Inferior parietal cortex (tissue), 1 donor: ENCODE measurements around the gene SENP8.
A peak's percentile ranks its signal among the peaks of the same experiment; 100 is the strongest.
"Not testable (repeated sequence)": the region's sequence is repeated elsewhere in the genome, so short reads cannot be mapped to it uniquely, and the experiment has no call there.

Experiments used
- DNase-seq: peaks from one replicate; pipeline ENCODE4 v3.0.0-alpha.2; 2016; ENCODE audit errors: extremely low spot score

Gene SENP8

DNA sequence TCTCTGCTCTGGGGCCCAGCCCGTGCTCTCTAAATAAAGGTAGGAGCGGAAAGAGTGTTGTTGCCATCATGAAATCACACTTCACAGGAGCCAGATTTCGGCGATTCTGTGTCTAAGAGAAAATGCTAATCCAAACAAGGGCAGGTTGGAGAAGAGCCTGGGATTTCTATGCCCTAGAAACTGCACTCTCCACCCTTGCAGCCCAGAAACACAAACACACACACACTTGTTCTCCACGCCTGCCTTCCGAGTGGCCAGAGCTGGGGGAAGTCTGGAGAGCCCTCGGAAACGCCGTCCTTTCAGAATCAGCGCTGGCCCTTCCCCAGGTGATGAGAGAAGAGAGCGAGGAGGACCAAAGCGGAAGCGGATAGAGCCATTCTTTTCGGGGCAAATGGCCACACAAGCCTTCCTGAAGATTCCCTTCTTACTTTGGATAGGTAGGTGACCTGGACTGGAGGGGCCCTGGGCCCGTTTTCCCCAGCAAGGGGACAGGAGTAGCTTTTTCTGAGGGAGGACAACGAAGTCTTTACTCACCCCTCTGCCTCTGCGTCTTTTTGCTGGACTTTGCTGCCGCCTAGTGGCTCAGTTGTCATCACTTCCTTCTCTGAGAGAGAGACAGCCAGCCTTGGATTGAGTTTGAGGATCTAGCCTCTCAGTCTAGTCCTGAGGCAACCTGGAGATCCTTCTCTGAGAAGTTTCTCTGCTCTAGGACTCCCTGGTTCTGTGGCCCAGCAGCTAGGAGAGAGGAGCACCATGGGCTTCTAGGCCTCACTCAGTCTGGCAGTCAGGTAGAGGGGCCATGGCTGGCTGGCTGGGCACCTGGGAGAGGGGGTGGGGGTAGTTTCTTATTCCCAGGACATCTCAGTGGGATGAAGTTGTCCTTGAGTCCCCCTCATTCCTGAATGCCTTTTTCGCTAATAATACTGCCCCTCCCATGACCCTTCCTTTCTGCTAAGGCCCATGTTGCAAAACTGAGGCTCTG is 37.7 kb downstream of the SENP8 start:
- DNase-seq, result peak; percentile 96

DNA sequence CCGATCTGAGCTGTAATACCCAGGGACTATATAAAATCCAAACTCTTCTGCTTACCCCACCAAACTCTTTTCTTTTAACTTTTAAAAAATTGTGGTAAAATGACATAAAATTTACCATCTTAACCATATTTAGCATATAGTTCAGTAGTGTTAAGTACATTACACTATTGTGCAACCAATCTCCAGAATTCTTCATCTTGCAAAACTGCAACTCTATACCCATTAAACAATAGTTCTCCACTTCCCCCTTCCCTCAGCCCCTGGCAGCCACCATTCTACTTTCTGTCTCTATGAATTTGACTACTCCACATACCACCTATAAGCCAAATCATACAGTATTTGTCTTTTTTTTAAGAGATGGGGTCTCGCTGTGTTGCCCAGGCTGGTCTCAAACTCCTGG is 38.7 kb downstream of the SENP8 start:
- DNase-seq, result no peak

DNA sequence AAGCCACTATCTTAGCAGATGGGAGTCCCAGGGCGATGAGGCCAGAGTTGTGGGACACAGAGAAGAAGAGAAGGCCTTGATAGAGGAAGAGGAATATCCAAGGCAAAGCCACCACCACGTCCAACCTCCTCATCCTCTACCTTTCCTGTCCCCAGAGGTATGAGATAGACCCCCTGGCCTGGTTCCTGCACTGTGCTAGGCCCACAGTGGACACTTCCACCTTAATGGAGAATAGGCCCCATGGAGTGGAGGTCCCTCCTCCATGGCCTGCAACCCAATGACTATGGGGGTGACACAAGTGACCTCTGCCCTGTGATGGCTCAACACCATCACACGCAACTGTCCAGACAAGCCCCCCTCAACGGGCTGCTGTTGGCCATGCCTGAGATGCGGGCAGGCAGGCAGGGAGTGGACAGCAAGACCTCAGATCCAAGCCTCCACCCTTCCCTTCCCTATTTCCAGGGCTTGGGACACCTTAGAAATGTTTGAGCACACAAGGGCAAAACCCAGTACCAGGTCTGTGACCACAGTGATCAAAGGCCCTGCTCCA is 42.6 kb downstream of the SENP8 start:
- DNase-seq, result no peak

DNA sequence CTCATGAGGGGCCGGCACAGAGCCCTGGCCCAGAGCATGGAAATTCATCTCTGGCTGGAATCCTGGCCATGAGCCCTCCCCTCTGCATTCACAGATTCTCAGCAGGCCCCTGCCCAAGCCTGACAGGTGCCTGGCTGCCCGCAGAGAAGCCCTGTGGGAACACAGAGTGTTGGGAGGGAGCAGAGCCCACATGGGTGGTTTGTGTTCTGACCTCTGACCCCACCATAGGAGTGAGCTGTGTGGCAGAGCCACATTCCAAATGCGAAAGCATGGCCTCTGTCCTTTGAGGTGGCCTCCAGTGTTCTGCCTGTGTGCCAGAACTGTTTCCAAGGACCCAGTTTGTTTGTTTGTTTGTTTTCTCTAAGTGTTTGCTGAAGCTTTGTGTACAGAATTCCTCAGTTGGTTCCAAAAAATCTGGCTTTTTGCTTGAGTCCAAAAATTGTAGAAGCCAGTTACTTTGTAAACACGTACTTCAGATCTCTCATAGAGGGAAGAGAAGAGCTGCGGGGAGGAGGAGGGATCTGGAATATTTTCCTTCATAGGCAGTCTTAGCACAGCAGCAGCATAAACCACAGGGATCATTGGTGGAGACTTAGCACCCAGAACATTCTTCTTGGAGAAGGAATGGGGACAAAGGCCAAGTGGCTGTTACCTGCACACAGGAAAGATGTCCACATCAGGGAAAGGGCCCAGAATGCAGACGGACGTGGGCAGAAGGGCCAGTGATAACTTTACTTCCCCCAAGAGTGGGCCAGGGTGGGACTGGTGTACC is 43.3 kb downstream of the SENP8 start:
- DNase-seq, result no peak

DNA sequence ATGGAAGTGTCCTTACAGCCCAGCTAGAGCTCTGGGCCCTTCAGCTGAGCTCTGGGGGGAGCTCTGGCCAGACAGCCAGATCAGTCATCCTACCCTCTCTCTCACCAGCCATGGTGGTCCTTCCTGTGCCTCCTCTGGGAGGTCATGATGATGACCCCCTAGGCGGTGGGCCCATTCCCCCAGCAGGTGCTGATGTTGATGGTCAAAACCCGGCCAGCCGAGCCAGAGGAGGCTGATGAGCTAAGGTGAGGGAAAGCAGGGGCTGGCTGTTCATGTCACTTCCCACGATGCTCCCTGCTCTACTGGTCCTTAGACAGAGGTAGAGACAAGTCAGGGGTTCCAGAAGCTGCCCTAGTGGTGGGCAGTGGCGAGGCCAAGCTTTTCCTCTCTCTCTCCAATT is 44.4 kb downstream of the SENP8 start:
- no peak for DNase-seq

DNA sequence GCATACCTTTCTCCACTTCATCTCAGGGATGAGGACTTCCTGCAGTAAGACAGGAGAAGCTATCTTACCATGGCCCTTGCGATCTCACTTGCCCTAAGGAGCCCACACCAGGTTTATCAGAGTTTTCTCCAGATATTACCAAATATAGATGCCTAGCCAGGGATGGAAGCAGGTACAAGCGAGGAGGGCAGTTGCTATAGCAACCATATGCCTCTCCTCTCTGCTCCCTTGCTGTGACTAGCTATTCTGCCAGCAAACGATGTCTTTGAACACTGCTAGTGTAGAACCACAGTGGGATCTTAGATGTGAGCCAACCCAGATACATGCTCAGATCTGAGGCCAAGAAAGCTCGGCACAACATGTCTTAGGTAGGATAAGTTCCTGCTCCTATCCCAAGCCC is 45.5 kb downstream of the SENP8 start:
- peak; percentile 33 for DNase-seq

DNA sequence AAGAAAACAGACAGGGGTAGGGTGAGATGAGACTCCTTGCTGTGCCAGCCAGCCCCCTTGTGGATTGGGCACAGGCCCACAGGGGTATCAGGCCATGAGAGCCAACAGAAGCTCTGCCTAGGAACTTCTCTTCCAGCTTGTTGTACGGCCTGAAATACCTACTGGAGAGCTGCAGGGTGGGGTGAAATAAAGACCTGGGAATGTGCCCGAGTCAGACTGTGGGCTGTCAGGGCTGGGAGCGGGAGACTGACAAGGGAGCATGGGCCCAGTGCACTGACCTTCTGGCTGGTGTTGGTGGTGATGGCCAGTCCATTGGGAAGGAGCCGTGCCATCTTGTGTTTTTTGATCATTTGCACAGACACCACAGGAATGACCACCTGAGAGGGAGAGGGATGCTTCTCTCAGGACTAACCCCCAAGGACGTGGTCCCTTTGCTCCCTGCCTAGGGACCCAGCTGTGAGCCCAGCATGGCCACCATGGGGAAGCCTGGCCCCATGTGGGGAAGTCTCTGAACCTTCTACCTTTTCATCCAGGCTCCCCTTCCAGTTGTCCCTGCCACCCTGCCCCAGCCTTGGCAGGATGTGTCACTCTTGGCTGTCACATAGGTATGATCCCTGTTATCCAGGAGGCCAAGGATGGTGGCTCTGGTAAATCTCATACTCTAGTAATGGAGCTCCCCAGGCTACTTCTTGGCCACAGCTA is 48.7 kb downstream of the SENP8 start:
- DNase-seq, result no peak

DNA sequence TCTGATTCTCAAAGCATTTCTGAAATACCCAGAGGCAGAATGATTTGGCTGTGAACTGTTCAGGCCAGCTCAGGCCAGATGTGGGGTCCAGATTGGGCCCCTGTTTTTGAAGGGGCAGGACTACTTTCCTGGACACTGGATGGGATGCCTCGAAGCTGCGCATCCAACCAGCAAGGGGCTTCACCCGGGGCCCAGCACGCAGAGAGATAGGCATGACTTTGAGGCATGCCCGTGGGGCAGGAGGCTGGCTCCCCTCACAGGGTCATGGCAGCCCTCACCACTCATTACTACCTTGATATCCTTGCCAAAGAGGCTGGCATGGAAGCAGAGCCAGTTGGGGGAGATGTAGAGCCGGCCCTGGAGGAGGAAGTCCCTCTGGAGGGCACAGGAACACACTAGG is 49.2 kb downstream of the SENP8 start:
- no peak for DNase-seq

DNA sequence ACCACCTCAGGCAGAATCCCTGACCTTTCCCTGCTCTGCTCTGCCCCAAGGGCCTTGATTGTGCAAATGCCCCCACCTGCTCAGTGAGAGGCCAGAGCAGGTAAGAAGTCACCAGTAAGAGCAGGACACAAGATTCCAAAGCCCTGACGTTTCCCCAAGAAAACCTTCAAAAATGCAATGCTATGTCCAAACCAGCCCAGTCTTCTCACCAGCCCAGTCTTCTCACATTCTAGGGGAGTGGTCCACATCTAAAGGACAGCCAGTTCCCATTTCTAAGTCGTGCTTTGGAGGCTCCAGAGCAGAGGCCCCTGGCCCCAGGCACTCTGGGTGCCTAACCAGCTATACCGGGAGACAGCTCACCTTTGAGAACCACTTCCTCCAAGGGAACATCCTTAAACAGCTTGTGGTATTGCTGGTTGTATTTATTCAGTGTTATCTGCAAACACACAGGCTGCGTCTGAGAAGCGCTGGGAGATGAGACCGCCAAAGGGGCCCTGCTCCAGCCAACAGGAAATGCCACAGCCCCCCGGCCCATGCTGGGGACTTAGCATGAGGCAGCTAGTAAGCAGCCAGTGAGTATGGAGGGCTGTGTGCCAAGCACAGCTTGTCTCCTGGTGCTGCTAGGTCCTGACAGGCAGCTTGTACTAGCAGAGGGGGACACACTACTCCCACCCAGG is 50.1 kb downstream of the SENP8 start:
- DNase-seq, result no peak

DNA sequence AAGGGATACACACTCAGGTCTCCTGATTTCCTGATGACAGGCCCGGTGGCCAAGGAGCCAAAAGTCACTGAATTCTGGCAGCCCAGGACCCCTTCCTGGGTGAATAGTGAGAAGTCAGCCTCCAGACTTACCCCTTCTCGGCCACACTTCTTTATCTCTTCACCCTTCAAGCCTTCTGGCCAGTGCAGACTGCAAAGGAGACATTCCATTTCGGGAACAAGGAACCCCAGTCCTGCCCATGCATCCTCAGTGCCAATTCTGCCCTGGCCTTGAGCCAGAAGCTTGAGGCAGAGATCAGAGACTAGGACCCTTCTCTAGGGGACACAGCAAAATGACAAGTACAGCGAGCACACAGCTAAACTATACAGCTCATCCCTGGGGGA is 50.6 kb downstream of the SENP8 start:
- DNase-seq, result no peak

DNA sequence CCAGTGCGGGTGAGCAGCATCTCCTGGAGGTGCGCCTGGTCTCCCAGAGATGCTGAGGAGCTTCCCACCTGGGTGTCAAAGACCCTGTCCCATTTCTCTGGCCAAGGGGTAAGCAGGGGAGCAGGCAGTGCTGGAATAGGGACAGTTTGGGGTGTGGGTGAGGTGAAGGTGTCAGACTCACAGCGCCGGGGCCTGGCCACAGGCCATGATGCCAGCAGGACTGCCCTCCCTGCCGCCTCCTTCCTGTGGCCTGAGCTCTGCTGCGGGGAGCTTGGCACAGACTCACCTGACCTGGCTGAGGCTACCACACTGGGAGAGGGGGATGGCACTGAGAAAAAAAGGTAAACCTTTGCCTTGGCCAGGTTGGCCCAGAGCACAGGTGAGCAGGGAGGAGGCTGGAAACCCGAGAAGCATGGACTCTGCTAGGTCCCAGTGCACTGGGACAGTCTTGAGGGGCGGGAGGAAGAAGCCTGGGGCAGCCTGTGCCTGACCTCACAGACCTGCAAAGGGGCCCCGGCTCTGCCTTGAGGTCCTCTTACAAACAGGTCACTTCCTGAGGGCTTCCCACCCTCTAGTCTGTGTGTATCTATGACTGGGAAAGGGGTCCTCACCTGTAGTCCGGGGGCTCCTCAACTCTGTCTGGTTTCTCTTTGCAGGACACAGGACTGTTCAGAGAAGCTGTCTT is 51.2 kb downstream of the SENP8 start:
- no peak for DNase-seq

DNA sequence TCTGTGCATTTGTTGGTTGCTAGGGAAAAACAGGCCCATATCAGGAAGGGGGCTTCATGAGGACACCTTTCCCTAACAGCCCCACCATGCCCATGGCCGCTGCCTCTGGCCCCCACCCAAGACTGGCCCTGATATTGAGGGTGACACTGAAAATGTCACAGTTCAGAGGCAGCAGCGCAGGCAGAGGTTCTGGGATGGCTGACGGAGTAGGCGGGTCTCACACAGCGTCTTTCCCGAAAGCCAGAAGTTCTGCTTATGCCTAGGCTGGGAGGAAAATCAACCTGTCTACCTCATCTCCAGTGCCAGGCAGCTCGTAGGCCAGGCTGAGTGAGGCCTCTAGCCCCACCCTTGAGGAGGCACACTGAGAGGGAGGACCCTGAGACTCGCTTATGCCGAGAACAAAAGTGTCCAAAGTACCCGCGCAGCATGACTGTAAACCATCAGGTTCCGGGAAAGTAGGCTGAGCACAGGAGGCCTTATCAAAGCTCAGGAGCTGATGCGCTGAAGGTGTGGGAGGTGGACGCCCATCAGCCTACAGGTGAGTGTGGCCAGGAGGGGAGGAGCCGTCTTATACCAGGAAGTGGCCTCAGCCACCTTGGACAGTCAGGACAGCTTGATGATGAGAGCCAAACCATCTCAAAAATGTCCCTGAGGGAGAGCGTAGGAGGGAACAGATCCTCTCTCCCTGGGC is 51.9 kb downstream of the SENP8 start:
- DNase-seq, result no peak

DNA sequence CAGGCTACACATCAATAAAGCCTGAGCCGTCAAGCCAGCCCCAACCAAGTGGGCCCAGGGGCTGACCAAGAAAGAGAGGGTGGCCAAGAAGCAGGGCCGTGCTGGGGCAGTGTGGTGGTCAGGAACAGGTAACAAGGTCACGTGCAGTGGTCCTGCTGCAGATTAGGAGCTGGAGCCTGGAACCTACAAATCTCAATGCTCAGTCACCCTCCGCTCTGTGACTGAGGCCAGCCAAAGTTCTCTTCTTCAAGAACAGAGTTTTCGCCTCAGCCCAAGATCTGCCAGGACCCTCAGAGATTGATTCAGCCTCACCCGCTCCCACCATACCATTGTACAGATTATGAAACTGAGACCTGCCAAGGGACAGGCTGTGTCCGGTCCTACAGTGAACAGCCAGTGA is 52.5 kb downstream of the SENP8 start:
- no peak for DNase-seq

DNA sequence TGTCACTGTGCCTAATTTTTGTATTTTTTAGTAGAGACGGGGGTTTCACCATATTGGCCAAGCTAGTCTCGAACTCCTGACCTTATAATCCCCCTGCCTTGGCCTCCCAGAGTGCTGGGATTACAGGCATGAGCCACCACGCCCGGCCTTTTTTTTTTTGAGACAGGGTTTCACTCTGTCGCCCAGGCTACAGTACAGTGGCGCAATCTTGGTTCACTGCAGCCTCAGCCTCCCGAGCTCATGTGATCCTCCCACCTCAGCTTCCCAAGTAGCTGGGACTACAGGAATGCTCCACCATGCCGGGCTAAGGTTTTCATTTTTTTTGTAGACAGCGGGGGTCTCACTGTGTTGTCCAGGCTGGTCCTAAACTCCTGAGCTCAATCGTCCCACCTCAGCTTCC is 53.8 kb downstream of the SENP8 start:
- not testable (repeated sequence) for DNase-seq

DNA sequence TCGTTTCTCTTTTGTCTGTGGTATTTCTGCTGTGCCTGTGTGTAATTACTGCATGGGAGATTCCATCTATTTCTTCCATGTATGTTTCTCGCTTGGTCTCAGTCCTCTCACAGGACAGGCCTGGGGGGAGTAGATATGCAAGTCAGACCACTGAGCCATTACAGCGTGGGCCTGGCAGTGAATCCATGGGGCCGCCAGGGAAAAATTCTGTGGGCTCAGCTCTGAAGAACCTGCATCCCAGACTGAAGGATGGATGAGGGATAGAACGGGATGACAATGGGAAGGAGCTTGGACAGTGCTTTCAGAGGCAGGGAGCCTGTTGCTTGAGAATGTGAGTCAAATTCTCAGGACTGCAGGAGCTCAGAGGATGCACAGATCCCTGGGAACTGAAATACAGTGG is 54.6 kb downstream of the SENP8 start:
- DNase-seq, result no peak

DNA sequence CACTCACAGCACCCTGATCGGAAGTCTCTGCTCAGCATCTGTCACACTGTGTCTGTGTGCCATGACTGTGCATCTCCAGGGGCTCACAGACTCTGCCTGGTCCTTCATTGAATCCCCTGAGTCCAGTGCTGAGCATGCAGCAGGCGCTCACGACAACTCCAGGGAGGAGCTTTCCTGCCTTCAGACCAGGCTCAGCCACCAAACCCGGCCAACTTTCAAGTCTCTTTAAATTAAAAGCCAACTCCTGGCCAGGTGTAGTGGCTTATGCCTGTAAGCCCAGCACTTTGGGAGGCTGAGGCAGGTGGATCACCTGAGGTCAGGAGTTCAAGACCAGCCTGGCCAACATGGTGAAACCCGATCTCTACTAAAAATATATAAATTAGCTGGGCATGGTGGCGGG is 55.2 kb downstream of the SENP8 start:
- no peak for DNase-seq

DNA sequence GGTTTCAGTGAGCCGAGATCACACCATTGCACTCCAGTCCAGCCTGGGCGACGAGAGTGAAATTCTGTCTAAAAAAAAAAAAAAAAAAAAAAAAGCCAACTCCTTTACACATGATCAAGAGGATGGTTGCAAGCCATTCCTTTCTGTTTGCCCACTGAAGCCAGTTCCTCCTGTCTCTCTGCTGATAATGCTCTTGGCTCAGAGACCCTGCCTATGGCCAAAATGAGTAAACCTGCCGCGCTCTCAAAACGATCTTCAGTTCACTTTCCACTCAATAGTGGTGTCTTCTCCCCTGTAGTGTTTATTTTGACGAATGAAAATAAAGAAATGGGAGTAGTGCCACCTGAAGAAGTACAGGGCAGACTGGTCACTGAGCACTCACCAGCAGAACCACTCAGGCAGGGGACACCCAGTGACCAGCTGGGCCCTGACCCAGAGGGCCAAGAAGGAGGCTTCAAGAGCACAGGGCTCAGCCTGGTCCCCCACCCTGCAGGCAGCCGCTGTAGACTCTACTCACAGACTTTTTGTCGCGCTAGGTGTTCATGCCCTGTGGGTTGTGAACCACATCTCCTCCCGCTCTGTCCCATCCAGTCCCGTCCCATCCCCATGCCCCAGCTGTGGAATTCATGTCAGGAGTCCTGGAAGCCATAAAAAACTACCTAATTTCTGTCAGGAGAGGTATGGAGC is 55.8 kb downstream of the SENP8 start:
- DNase-seq, result no peak

DNA sequence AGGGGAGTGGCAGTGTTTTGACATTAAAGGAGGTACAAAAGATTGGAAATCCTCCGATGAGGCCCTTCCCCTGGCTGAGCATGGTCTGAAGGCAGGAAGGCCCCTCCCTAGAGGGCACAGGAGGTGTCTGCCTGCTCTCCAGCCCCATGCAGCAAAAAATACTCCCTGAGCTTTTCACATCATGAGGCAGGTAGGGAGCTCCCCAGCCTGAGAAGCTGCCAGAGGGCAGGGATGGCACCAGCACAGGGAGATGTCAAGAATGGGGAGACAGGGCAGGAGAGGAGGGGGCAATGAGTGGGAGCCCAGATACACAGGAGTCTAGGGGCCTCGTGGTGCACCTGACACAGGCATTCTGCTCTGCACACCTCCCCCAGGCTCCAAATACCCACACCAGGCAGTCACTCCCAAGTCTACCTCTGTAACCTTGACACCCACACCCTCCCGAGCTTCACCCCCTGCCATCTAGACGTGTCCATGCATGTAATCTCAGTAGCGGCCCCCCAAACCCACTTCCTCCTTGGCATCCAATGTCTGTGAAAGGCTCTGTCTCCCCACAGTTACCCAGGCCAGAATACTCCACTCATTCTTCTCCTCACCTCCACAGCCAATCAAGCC is 56.5 kb downstream of the SENP8 start:
- no peak for DNase-seq
